Nephron (organoid): ENCODE measurements around the gene NOSIP.

ENCODE experiments used
- H3K27ac Mint-ChIP-seq, 3 experiments: 2 replicates each; pipeline ENCODE4 v1.8.0; 2020; ENCODE audit warnings: mixed read lengths in 3 of 3, mild to moderate bottlenecking in 2 of 3, moderate library complexity in 1 of 3
- H3K27me3 Mint-ChIP-seq: 2 replicates; pipeline ENCODE4 v1.8.0; 2021; ENCODE audit warnings: low read depth, mild to moderate bottlenecking, moderate library complexity, mixed read lengths
- H3K36me3 Mint-ChIP-seq: 2 replicates; pipeline ENCODE4 v1.8.0; 2020; ENCODE audit warnings: low read depth, mixed read lengths
- H3K4me1 Mint-ChIP-seq: 2 replicates; pipeline ENCODE4 v1.8.0; 2020; ENCODE audit warnings: mixed read lengths
- H3K4me3 Mint-ChIP-seq, 3 experiments: 2 replicates each; pipeline ENCODE4 v1.8.0; 2020; ENCODE audit warnings: mild to moderate bottlenecking in 3 of 3, mixed read lengths in 3 of 3, moderate library complexity in 2 of 3
- H3K9me3 Mint-ChIP-seq: 2 replicates; pipeline ENCODE4 v1.8.0; 2020; ENCODE audit warnings: mixed read lengths
- TF ChIP-seq, protein P1 (sequence below), 3 experiments: fragments of 200-600 bp; sonication (generic); IDR thresholded peaks; one replicate each; pipeline ENCODE4 v1.5.0; 2021; ENCODE audit warnings: antibody characterized with exemption in 3 of 3; ENCODE audit not compliant: unreplicated experiment in 3 of 3

NOSIP gene

DNA sequence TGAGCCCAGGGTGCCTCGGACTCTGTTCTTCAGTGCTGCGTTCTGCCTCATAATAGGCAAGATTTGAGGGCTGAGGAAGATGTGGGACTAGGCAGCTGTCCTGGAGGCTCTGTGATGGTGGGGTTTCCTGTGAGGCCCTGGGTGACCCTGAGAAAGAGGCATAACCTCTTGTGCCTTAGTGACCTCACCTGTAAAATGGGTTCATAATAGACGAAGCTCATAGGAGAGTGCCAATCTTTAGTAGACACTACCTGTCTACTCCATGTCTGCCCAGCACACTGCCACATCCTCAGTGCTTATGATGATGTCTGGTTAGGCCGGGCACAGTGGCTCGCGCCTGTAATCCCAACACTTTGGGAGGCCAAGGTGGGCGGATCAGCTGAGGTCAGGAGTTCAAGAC, 36.2 kb upstream of the NOSIP start:
- no peaks in the 10 kb centered on the region for H3K9me3 Mint-ChIP-seq
- H3K27ac Mint-ChIP-seq, result no peak overlapping the region
- no peak overlapping the region for H3K4me3 Mint-ChIP-seq
- TF ChIP-seq, protein P1, sequence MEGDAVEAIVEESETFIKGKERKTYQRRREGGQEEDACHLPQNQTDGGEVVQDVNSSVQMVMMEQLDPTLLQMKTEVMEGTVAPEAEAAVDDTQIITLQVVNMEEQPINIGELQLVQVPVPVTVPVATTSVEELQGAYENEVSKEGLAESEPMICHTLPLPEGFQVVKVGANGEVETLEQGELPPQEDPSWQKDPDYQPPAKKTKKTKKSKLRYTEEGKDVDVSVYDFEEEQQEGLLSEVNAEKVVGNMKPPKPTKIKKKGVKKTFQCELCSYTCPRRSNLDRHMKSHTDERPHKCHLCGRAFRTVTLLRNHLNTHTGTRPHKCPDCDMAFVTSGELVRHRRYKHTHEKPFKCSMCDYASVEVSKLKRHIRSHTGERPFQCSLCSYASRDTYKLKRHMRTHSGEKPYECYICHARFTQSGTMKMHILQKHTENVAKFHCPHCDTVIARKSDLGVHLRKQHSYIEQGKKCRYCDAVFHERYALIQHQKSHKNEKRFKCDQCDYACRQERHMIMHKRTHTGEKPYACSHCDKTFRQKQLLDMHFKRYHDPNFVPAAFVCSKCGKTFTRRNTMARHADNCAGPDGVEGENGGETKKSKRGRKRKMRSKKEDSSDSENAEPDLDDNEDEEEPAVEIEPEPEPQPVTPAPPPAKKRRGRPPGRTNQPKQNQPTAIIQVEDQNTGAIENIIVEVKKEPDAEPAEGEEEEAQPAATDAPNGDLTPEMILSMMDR (IDR thresholded peaks at IDR 0.05; ENCODE audit: unreplicated experiment in 3 of 3), result no peak
- no peaks in the 10 kb centered on the region for H3K4me1 Mint-ChIP-seq
- H3K27me3 Mint-ChIP-seq, result no peaks in the 10 kb centered on the region
- H3K36me3 Mint-ChIP-seq, result peaks cover 65% of the 10 kb centered on the region

DNA sequence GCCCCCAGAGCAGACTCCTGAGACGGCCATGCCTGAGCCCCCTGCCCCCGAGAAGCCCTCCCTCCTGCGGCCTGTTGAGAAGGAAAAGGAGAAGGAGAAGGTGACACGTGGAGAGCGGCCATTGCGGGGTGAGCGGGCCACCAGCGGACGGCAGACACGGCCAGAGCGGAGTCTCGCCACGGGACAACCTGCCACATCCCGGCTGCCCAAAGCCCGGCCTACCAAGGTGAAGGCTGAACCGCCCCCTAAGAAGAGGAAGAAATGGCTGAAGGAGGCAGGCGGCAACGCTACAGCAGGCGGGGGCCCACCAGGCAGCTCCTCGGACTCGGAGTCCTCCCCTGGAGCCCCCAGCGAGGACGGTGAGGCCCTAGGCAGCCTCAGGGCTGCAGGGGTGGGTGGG, 35.5 kb upstream of the NOSIP start:
- Mint-ChIP-seq H3K4me1 (no peaks in the 10 kb centered on the region), H3K9me3 (no peaks in the 10 kb centered on the region), H3K36me3 (peaks cover 61% of the 10 kb centered on the region), H3K27ac (no peak overlapping the region), H3K4me3 (no peak overlapping the region), H3K27me3 (no peaks in the 10 kb centered on the region)
- TF ChIP-seq, protein P1 (IDR thresholded peaks at IDR 0.05; ENCODE audit: unreplicated experiment in 3 of 3), result no peak

DNA sequence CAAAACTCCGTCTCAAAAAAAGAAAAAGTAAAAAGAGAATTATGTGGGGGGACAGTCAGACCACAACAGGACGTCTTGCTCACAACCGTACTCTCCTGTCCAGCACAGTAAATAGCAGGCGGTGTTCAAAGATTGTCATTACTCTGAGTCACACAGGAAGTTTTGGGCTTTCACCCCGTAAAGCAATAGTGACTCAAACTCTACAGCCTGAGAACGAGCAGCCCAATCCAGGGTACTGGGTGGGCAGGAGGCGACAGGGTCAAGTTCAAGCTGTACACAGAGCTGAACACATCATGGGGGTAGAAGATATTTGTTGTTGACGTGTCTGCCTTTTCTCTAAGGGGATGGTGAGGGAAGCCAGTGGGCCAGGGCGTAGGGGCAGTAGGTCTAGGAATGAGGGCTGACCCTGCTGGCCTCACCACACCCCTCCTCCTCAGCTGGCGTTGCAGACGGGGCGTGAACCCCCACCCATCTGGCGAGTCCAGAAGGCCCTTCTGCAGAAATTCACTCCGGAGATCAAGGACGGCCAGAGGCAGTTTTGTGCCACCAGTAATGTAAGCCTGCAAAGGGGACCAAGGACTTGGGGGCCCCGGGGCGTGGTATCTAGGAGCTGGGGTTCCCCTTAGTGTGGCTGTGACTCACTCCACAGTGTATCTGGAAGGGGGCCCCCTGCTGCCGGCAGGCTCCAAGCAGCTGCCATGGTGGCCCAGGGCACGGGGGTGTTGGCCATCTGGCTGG, 33.9 kb upstream of the NOSIP start:
- Mint-ChIP-seq H3K36me3 (peaks cover 68% of the 10 kb centered on the region), H3K27me3 (no peaks in the 10 kb centered on the region), H3K9me3 (no peaks in the 10 kb centered on the region), H3K4me1 (no peaks in the 10 kb centered on the region), H3K27ac (peak overlapping the region in 1 of 3 experiments; percentile 30), H3K4me3 (no peak overlapping the region)
- TF ChIP-seq, protein P1 (IDR thresholded peaks at IDR 0.05; ENCODE audit: unreplicated experiment in 3 of 3), result no peak

DNA sequence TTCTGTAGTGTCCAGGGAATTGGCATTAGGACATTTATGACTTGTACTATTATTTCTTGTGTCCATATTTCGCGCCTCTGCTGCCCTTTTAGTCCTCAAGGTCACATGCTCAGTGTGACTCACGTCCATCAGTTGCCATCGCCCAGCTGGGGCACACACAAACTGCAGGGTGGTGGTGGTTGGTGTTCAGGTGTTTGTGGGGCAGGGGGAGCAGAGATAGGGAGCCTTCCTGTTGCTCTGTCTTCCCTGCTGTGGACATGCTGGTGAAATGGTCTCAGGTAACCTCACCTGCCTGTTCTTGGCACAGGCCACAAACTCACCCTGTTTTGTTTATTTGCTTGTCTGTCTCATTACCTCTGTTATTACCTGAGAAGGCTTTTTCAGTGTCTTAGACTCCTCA, 33.0 kb upstream of the NOSIP start:
- TF ChIP-seq, protein P1 (IDR thresholded peaks at IDR 0.05; ENCODE audit: unreplicated experiment in 3 of 3), result no peak
- H3K36me3 Mint-ChIP-seq, result peaks cover 67% of the 10 kb centered on the region
- H3K4me3 Mint-ChIP-seq, result no peak overlapping the region
- H3K9me3 Mint-ChIP-seq, result no peaks in the 10 kb centered on the region
- no peaks in the 10 kb centered on the region for H3K4me1 Mint-ChIP-seq
- H3K27me3 Mint-ChIP-seq, result no peaks in the 10 kb centered on the region
- no peak overlapping the region for H3K27ac Mint-ChIP-seq

DNA sequence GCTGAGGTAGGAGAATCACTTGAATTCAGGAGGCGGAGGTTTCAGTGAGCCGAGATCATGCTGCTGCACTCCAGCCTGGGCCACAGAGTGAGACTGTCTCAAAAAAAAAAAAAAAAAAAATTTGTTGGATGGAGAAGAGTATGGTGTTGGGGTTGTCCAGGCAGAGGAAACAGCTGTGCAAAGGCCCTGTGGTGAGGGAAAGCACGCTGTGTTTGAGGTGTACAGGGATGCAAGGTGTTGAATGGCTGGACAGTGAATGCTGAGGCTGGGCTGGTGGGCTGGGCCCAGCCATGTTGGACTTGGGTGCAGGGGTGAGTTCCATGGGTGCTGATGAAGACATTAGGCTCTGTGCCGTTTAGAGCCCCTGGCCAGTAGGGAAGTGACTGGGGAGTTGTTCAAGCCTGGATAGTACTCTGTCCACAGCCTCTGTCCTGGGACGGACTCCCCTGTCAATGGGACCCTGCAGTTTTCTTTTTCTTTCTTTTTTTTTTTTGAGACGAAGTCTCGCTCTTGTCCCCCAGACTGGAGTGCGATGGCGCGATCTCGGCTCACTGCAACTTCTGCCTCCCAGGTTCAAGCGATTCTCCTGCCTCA, 29.2 kb upstream of the NOSIP start:
- H3K4me1 Mint-ChIP-seq, result no peaks in the 10 kb centered on the region
- H3K27me3 Mint-ChIP-seq, result no peaks in the 10 kb centered on the region
- no peak overlapping the region for H3K4me3 Mint-ChIP-seq
- no peak overlapping the region for H3K27ac Mint-ChIP-seq
- no peaks in the 10 kb centered on the region for H3K9me3 Mint-ChIP-seq
- peaks cover 47% of the 10 kb centered on the region for H3K36me3 Mint-ChIP-seq
- TF ChIP-seq, protein P1 (IDR thresholded peaks at IDR 0.05; ENCODE audit: unreplicated experiment in 3 of 3), result no peak

DNA sequence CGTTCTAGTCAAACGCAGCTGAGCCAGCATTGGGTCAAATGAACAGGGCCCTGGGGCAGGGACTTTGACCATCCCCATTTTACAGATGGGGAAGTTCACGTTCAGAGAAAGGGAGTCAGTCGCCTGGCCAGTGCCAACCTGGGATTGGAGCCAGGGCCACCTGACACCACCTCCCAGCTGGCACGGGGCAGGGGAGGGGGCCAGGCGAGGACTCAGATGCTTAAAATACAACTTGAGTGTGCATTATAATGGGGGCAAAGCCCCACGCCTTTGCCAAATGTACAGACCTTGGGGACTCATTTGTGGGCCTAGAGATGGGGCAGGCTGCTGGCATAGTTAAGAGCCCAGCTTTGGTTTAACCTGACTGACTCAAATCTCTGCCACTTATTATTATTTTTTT, 25.2 kb upstream of the NOSIP start:
- H3K4me3 Mint-ChIP-seq, result no peak overlapping the region
- H3K9me3 Mint-ChIP-seq, result no peaks in the 10 kb centered on the region
- no peak overlapping the region for H3K27ac Mint-ChIP-seq
- TF ChIP-seq, protein P1 (IDR thresholded peaks at IDR 0.05; ENCODE audit: unreplicated experiment in 3 of 3), result no peak
- H3K36me3 Mint-ChIP-seq, result peaks cover 59% of the 10 kb centered on the region
- H3K27me3 Mint-ChIP-seq, result no peaks in the 10 kb centered on the region
- no peaks in the 10 kb centered on the region for H3K4me1 Mint-ChIP-seq
